Karpas-422 (cell line): ENCODE measurements around the gene ZBED4. TPM values are rescaled to one million over a fixed set of nuclear protein-coding genes. Genes with fewer than 3 reads are reported as not detected.

Source experiments
- DNase-seq: peaks from one replicate; pipeline ENCODE4 v3.0.0-alpha.2; 2015
- H2AFZ ChIP-seq: fragments of 200-600 bp; sonication (generic); 2 replicates; pipeline ENCODE4 v1.6.1; 2014; ENCODE audit warnings: antibody characterized with exemption, low read length, mixed read lengths
- H3K27ac ChIP-seq: fragments of 200-600 bp; sonication (generic); 2 replicates; pipeline ENCODE4 v1.5.1; 2014; ENCODE audit warnings: mild to moderate bottlenecking, low read length, moderate library complexity
- H3K27me3 ChIP-seq: fragments of 200-600 bp; sonication (generic); 2 replicates; pipeline ENCODE4 v1.6.1; 2014; ENCODE audit warnings: low read length, mixed read lengths
- H3K36me3 ChIP-seq: fragments of 200-600 bp; sonication (generic); 2 replicates; pipeline ENCODE4 v1.6.1; 2014; ENCODE audit warnings: low read length, mixed read lengths; ENCODE audit not compliant: insufficient read depth
- H3K4me1 ChIP-seq: fragments of 200-600 bp; sonication (generic); 2 replicates; pipeline ENCODE4 v1.6.1; 2014; ENCODE audit warnings: mild to moderate bottlenecking, low read length, mixed read lengths
- H3K4me2 ChIP-seq: fragments of 200-600 bp; sonication (generic); 2 replicates; pipeline ENCODE4 v1.6.1; 2014; ENCODE audit warnings: low read length, low read depth, mild to moderate bottlenecking; ENCODE audit not compliant: poor library complexity, severe bottlenecking
- H3K4me3 ChIP-seq: fragments of 200-600 bp; sonication (generic); 2 replicates; pipeline ENCODE4 v1.5.1; 2014; ENCODE audit warnings: mild to moderate bottlenecking, antibody characterized with exemption, low read length, mixed read lengths
- H3K79me2 ChIP-seq: fragments of 200-600 bp; sonication (generic); 2 replicates; pipeline ENCODE4 v1.6.1; 2014; ENCODE audit warnings: mild to moderate bottlenecking, low read length, mixed read lengths
- H3K9ac ChIP-seq: fragments of 200-600 bp; sonication (generic); 2 replicates; pipeline ENCODE4 v1.6.0; 2014; ENCODE audit warnings: low read length
- H3K9me2 ChIP-seq: fragments of 200-600 bp; sonication (generic), shearing (Covaris generic); replicated peaks from 2 replicates; pipeline ENCODE4 v1.6.0; 2014; ENCODE audit warnings: mild to moderate bottlenecking, low read length, moderate library complexity; ENCODE audit not compliant: insufficient read depth
- H3K9me3 ChIP-seq: fragments of 300-700, 200-600 bp; sonication (generic); 2 replicates; pipeline ENCODE4 v1.6.1; 2014; ENCODE audit warnings: low read length, mixed read lengths
- H4K20me1 ChIP-seq: fragments of 200-600 bp; sonication (generic); 2 replicates; pipeline ENCODE4 v1.6.1; 2014; ENCODE audit warnings: mild to moderate bottlenecking, antibody characterized with exemption, low read length, low read depth; ENCODE audit not compliant: insufficient read depth
- total RNA-seq: library from RNA; depleted of rRNA; stranded (reverse); fragments of >200 nt; shearing (Covaris generic); gene quantifications from 2 replicates; pipeline ENCODE4 v1.2.3, GENCODE V29; 2014; ENCODE audit warnings: low replicate concordance

The ZBED4 gene
- total RNA-seq, 1 experiment from 2014 or later = 24.6 TPM

- Histone ChIP-seq H2AFZ (no peak overlapping the region), H3K79me2 (peaks cover 6% of the 10 kb centered on the region), H3K4me3 (no peak overlapping the region), H4K20me1 (no peaks in the 10 kb centered on the region), H3K4me1 (peaks cover 2% of the 10 kb centered on the region), H3K9ac (no peak overlapping the region), H3K9me3 (no peaks in the 10 kb centered on the region), H3K36me3 (no peaks in the 10 kb centered on the region), H3K27ac (no peak overlapping the region), H3K4me2 (no peak overlapping the region), H3K9me2 (no peaks in the 10 kb centered on the region), H3K27me3 (no peaks in the 10 kb centered on the region)
- no peak for DNase-seq
These were observed 58.4 kb downstream of the ZBED4 start for GRCh38 chr22:49911881-49912625.

GRCh38 chr22:49913026-49913425, 59.4 kb downstream of the ZBED4 start:
- H3K36me3 ChIP-seq = no peaks in the 10 kb centered on the region
- no peak overlapping the region for H3K9ac ChIP-seq
- peaks cover 9% of the 10 kb centered on the region for H3K4me1 ChIP-seq
- H3K9me2 ChIP-seq = no peaks in the 10 kb centered on the region
- H2AFZ ChIP-seq = no peak overlapping the region
- H3K4me3 ChIP-seq = no peak overlapping the region
- H3K27me3 ChIP-seq = no peaks in the 10 kb centered on the region
- H3K4me2 ChIP-seq = no peak overlapping the region
- no peak for DNase-seq
- H3K27ac ChIP-seq = no peak overlapping the region
- H3K9me3 ChIP-seq = no peaks in the 10 kb centered on the region
- peaks cover 14% of the 10 kb centered on the region for H3K79me2 ChIP-seq
- no peaks in the 10 kb centered on the region for H4K20me1 ChIP-seq

- no peak overlapping the region for H3K4me3 ChIP-seq
- H3K27me3 ChIP-seq = no peaks in the 10 kb centered on the region
- DNase-seq = no peak
- H3K79me2 ChIP-seq = peaks cover 14% of the 10 kb centered on the region
- no peaks in the 10 kb centered on the region for H3K36me3 ChIP-seq
- H3K27ac ChIP-seq = no peak overlapping the region
- no peak overlapping the region for H3K4me2 ChIP-seq
- no peak overlapping the region for H2AFZ ChIP-seq
- H3K4me1 ChIP-seq = peaks cover 9% of the 10 kb centered on the region
- H4K20me1 ChIP-seq = no peaks in the 10 kb centered on the region
- H3K9me2 ChIP-seq = no peaks in the 10 kb centered on the region
- H3K9me3 ChIP-seq = no peaks in the 10 kb centered on the region
- no peak overlapping the region for H3K9ac ChIP-seq
These were observed 59.8 kb downstream of the ZBED4 start for GRCh38 chr22:49913446-49913845.

- Histone ChIP-seq H3K4me1 (peaks cover 14% of the 10 kb centered on the region), H3K9me2 (no peaks in the 10 kb centered on the region), H2AFZ (no peak overlapping the region), H3K27me3 (no peaks in the 10 kb centered on the region), H3K9me3 (no peaks in the 10 kb centered on the region), H3K9ac (no peak overlapping the region), H4K20me1 (no peaks in the 10 kb centered on the region), H3K27ac (no peak overlapping the region), H3K4me2 (no peak overlapping the region), H3K4me3 (no peak overlapping the region), H3K79me2 (peaks cover 14% of the 10 kb centered on the region), H3K36me3 (no peaks in the 10 kb centered on the region)
- DNase-seq = no peak
These were observed 60.6 kb downstream of the ZBED4 start for GRCh38 chr22:49914256-49914655.

DNA sequence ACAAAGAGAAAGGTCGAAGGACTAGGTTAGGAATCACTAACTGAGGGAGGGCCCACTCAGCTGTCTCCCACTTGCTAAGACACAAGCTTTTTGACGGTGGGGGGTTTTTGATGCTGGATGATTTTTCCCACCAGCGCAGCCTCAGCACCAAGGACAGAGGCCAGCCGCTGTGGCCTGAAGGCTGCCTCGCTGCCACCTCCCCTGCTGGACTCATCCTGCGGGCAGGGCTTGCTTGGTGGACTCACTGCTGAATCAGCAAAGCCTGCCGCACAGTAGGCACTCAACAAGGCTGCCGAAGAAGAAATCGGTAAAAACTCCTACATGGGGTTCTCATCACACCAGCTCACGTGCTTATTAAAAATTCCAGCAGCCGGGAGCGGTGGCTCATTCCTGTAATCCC, 62.0 kb downstream of the ZBED4 start:
- no peaks in the 10 kb centered on the region for H3K9me2 ChIP-seq
- H3K4me2 ChIP-seq = no peak overlapping the region
- DNase-seq = no peak
- no peak overlapping the region for H3K4me3 ChIP-seq
- H3K4me1 ChIP-seq = peaks cover 18% of the 10 kb centered on the region
- H4K20me1 ChIP-seq = no peaks in the 10 kb centered on the region
- H3K9me3 ChIP-seq = no peaks in the 10 kb centered on the region
- no peaks in the 10 kb centered on the region for H3K27me3 ChIP-seq
- no peaks in the 10 kb centered on the region for H3K36me3 ChIP-seq
- H3K79me2 ChIP-seq = peaks cover 14% of the 10 kb centered on the region
- H2AFZ ChIP-seq = no peak overlapping the region
- no peak overlapping the region for H3K9ac ChIP-seq
- H3K27ac ChIP-seq = no peak overlapping the region

DNA sequence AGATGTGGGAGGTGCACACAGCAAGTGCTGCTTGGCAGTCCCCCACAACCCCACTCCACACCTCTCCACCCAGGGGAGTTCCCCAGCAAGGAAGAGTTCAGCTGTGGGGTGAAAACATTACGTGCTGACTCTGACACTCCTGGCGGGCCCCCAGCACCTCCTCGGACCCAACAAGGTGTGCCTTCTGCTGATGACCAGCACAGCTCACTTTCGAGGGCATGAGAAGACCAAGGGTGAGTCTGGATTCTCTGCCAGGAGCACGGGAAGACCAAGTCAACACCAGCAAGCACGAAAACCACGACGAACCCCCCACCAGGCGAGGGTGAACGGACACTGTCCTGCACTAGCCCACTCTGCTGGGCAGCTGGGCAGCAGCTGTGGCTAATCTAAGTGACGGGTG, 63.2 kb downstream of the ZBED4 start:
- Histone ChIP-seq H4K20me1 (no peaks in the 10 kb centered on the region), H3K4me2 (peak overlapping the region; percentile 99), H3K27me3 (no peaks in the 10 kb centered on the region), H3K4me3 (peak overlapping the region; percentile 96; the same call in 1 of the 2 replicates), H3K27ac (no peak overlapping the region), H3K79me2 (peaks cover 14% of the 10 kb centered on the region), H3K9me3 (no peaks in the 10 kb centered on the region), H3K36me3 (no peaks in the 10 kb centered on the region), H3K4me1 (peaks cover 18% of the 10 kb centered on the region), H3K9ac (peak overlapping the region; percentile 71; the same call in 1 of the 2 replicates), H3K9me2 (no peaks in the 10 kb centered on the region), H2AFZ (no peak overlapping the region)
- no peak for DNase-seq

DNA sequence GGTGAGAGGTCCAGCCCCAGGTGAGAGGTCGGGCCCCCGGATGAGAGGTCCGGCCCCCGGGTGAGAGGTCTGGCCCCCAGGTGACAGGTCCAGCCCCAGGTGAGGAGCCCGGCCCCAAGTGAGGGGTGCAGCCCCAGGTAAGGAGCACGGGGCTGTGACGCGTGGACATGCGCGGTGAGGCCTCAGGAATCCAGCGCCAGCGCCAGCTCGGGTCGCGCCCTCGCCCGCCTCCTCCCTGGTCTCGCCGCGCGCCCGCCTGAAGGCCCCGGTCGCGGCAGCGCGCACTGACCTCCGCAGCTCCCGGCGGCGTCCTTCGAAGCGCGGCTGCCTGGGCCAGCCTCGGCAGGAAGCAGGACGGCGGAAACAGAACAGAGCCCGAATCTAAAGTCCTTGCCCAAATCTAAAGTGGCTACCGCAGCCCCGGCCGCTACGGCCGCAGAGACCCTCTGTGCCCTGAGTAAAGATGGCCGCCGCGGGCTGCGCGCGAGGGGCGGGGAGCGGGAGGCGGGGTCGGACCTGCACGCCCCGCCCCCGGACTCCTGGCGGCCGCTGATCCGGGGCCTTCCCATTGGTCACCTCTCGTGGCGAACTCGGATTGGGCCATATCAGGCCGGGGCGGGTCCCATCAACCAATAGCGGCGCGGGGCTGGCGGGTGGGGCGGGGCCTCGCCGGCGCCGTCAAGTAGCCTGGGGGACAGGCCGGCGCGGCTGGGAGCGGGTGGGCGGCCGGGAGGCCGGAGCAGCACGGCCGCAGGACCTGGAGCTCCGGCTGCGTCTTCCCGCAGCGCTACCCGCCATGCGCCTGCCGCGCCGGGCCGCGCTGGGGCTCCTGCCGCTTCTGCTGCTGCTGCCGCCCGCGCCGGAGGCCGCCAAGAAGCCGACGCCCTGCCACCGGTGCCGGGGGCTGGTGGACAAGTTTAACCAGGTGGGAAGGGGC, 64.6 kb downstream of the ZBED4 start, which contains the start of the genes ALG12 and CRELD2:
TSS of gene ALG12 (minus strand) at position 465 of the 937 bp plus-strand sequence. CDS start 4,673 bp downstream, outside the sequence.
TSS of gene CRELD2 (plus strand) at position 661 of the 937 bp plus-strand sequence. CDS start at position 797, 136 bp downstream.
- peak within 1 kb of the TSS; percentile 96 for H3K4me3 ChIP-seq
- no peaks in the 10 kb centered on the region for H3K9me3 ChIP-seq
- H3K36me3 ChIP-seq = no peaks in the 10 kb centered on the region
- H2AFZ ChIP-seq = peak within 1 kb of the TSS; percentile 82
- H3K4me1 ChIP-seq = peaks cover 18% of the 10 kb centered on the region
- peak within 1 kb of the TSS; percentile 77 for H3K9ac ChIP-seq
- no peaks in the 10 kb centered on the region for H3K9me2 ChIP-seq
- peaks cover 14% of the 10 kb centered on the region for H3K79me2 ChIP-seq
- H4K20me1 ChIP-seq = no peaks in the 10 kb centered on the region
- DNase-seq = peak; percentile 98
- H3K27me3 ChIP-seq = no peaks in the 10 kb centered on the region
- peak within 1 kb of the TSS; percentile 99 for H3K4me2 ChIP-seq
- 0 out of 2 replicates have a peak within 1 kb of the TSS, but pooled peaks have one; percentile 21 for H3K27ac ChIP-seq
